ENCODE measurements around the gene NEMF. TPM values are rescaled to one million over a fixed set of nuclear protein-coding genes. Genes with fewer than 3 reads are reported as not detected.
"Not testable (repeated sequence)": the region's sequence is repeated elsewhere in the genome, so short reads cannot be mapped to it uniquely, and the experiment has no call there.

The NEMF gene
- polyA plus RNA-seq, 1 experiment: 48.6 TPM

- POLR2A ChIA-PET: interaction anchor here (0.5 to 0.6 kb wide), 2 partner anchors 13 to 202 kb away, joined by 3 read pairs; partner anchors contain the start of gene ARF6
- no peak overlapping the region for H3K4me3 ChIP-seq (ENCODE audit: low read depth, low read length)
- DNase-seq (ENCODE audit: low read depth, low spot score): no peak
- TF ChIP-seq CTCF (IDR thresholded peaks at IDR 0.05; ENCODE audit: low read depth, low read length): peak; percentile 65
- H3K9me3 ChIP-seq (ENCODE audit: control insufficient read depth, insufficient read depth, low read length): no peaks in the 10 kb centered on the region
- no peak overlapping the region for H3K27ac ChIP-seq (ENCODE audit: low read depth, low read length)
- CTCF ChIA-PET: interaction anchor here (0.6 to 3.0 kb wide), 11 partner anchors 9 to 229 kb away, joined by 3 to 16 read pairs (median 3); no protein-coding TSS in a partner anchor
- H3K27me3 ChIP-seq (ENCODE audit: control insufficient read depth, insufficient read depth, low read length): no peaks in the 10 kb centered on the region
Observed at GRCh38 chr14:49879646-49880204, 27.1 kb upstream of the NEMF start.

- ChIA-PET POLR2A (no interaction called here), CTCF (interaction anchor here (1.7 kb wide), 1 partner anchor 11 kb away, joined by 8 read pairs; no protein-coding TSS in a partner anchor)
Observed at GRCh38 chr14:49876563-49877127, 24.1 kb upstream of the NEMF start.

GRCh38 chr14:49875640-49876198, 23.1 kb upstream of the NEMF start:
- POLR2A ChIA-PET: no interaction called here

More at GRCh38 chr14:49876563-49877127, 24.1 kb upstream of the NEMF start:
- no peak for DNase-seq (ENCODE audit: low read depth, low spot score)
- Histone ChIP-seq H3K9me3 (ENCODE audit: control insufficient read depth, insufficient read depth, low read length) (no peaks in the 10 kb centered on the region), H3K4me3 (ENCODE audit: low read depth, low read length) (no peak overlapping the region), H3K27me3 (ENCODE audit: control insufficient read depth, insufficient read depth, low read length) (no peaks in the 10 kb centered on the region), H3K27ac (ENCODE audit: low read depth, low read length) (no peak overlapping the region)
- TF ChIP-seq CTCF (IDR thresholded peaks at IDR 0.05; ENCODE audit: low read depth, low read length): no peak

GRCh38 chr14:49873548-49873947, 21.0 kb upstream of the NEMF start:
- POLR2A ChIA-PET; H3K9me3 ChIP-seq (ENCODE audit: control insufficient read depth, insufficient read depth, low read length); DNase-seq (ENCODE audit: low read depth, low spot score); H3K27ac ChIP-seq (ENCODE audit: low read depth, low read length); H3K27me3 ChIP-seq (ENCODE audit: control insufficient read depth, insufficient read depth, low read length); H3K4me3 ChIP-seq (ENCODE audit: low read depth, low read length): not testable (repeated sequence)
- CTCF ChIA-PET: interaction anchor here (0.7 to 1.0 kb wide), 3 partner anchors 9 to 11 kb away, joined by 4 to 7 read pairs (median 6); no protein-coding TSS in a partner anchor

More at GRCh38 chr14:49875640-49876198, 23.1 kb upstream of the NEMF start:
- H3K9me3 ChIP-seq (ENCODE audit: control insufficient read depth, insufficient read depth, low read length): no peaks in the 10 kb centered on the region
- DNase-seq (ENCODE audit: low read depth, low spot score): no peak
- no peak for TF ChIP-seq CTCF (IDR thresholded peaks at IDR 0.05; ENCODE audit: low read depth, low read length)
- H3K4me3 ChIP-seq (ENCODE audit: low read depth, low read length): no peak overlapping the region
- H3K27me3 ChIP-seq (ENCODE audit: control insufficient read depth, insufficient read depth, low read length): no peaks in the 10 kb centered on the region
- H3K27ac ChIP-seq (ENCODE audit: low read depth, low read length): no peak overlapping the region
- CTCF ChIA-PET: interaction anchor here (1.7 kb wide), 1 partner anchor 10 kb away, joined by 8 read pairs; no protein-coding TSS in a partner anchor

GRCh38 chr14:49870908-49871307, 18.3 kb upstream of the NEMF start:
- Histone ChIP-seq H3K27ac (ENCODE audit: low read depth, low read length) (no peak overlapping the region), H3K27me3 (ENCODE audit: control insufficient read depth, insufficient read depth, low read length) (no peaks in the 10 kb centered on the region), H3K4me3 (ENCODE audit: low read depth, low read length) (no peak overlapping the region), H3K9me3 (ENCODE audit: control insufficient read depth, insufficient read depth, low read length) (peaks cover 4% of the 10 kb centered on the region; the same call in 1 of the 2 replicates)
- ChIA-PET CTCF (interaction anchor here (0.7 to 1.3 kb wide), 2 partner anchors 9 to 234 kb away, joined by 3 to 4 read pairs; no protein-coding TSS in a partner anchor), POLR2A (interaction anchor here (0.6 kb wide), 1 partner anchor 15 kb away, joined by 5 read pairs; no protein-coding TSS in a partner anchor)
- TF ChIP-seq CTCF (IDR thresholded peaks at IDR 0.05; ENCODE audit: low read depth, low read length): no peak
- no peak for DNase-seq (ENCODE audit: low read depth, low spot score)
